ENCODE data around the gene CDH4.

The CDH4 gene

DNA sequence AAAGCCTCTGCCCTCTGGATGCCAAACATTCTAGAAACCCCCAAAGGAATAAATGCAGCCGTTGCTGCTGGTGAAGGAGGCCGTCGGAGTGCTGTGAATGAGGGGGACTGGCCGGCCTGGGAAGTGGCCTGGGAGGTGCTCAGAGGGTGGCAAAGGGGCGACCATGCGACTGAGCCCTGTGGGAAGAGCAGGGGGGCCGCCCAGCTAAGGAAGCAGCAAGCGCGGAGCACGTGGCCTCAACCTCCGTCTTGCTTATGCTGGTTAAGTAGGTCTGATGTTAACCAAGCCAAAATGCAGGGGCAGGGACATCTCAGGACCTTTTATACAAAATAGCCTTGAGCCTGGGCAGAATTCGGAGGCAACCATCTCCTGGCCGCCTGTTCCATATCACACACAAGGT is 432.1 kb downstream of the CDH4 start:
- DNase-seq: no peak

DNA sequence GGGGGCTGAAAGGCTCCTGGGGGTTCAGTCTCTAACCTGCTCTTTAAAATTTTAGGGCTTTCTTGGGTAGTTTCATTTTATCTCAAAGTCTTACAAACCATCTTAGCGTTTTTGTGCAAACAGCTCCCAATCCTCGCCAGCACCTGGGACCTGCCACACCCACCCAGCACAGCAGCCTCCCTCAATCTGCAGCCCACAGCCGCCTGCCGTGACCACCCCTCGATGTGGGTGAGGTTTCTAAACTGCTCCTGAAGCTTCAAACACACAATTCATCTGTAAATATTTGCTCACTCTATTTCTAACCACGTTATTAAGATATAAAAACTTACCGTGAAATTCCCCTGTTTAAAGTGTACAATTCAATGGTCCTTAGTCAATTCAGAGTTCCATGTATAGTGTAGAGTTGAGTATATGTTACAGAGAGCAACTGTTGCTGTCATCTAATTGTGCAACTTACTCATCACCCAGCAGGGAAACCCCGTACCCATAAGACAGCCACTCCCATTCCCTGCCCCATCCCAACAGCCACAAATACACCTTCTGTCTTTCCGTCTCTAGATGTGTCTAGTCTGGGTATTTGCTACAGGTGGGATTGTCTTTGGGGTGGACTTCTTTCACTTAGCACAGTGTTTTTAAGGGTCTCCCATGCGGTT is 432.6 kb downstream of the CDH4 start:
- no peak for DNase-seq

DNA sequence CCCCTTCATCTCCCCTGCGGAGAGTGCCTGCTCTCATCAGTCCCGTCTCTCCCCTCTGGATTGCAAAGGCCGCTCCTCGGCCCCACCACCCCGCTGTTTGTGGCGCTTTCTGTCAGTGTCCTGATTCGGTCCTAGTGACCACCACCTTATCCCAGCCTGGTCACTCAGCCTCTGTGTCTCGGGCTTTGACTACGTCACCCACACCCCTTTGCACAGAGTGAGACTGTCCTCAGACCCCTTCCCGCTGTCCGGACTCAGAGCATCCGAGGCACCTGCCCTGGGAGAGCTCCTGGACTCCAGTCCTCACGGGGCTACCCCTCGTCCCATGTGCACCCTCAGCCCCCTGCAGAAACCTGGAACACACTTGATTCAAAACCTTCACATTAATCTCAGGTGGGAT is 433.4 kb downstream of the CDH4 start:
- DNase-seq: no peak

DNA sequence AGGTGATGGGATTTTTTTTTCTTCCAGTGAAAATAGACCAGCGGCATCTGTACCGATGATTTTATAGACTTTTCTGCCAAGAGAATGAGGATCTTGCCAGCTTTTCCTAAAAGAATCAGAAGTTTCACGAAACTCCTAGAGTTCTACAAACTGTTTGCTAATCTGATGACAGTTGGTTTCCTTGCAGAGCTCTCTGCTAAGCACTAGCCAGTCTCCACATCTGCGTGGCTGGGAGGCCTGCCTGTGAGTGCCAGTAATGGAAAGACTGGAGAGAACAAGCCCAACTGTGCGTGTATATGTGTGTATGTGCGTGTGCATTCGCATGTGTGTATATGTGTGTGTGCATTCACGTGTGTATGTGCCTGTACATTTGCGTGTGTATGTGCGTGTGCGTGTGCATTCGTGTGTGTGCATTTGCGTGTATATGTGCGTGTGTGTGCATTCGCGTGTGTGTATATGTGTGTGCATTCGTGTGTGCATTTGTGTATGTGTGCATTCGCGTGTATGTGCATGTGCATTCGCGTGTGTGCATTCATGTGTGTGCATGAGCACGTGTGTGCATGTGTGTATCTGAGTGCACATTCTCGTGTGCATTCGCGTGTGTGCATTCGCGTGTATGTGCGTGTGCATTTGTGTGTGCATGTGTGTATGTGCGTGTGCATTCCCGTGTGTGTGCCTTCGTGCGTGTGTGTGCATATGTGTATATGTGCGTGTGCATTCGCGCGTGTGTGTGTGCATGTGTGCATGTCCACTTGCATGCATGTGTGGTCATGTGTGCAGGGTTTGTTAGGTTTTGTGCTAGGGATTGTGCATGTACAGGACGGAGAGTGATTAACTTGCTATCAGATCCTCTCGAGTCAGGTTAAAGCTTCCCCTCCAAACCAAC is 434.2 kb downstream of the CDH4 start:
- no peak for DNase-seq

DNA sequence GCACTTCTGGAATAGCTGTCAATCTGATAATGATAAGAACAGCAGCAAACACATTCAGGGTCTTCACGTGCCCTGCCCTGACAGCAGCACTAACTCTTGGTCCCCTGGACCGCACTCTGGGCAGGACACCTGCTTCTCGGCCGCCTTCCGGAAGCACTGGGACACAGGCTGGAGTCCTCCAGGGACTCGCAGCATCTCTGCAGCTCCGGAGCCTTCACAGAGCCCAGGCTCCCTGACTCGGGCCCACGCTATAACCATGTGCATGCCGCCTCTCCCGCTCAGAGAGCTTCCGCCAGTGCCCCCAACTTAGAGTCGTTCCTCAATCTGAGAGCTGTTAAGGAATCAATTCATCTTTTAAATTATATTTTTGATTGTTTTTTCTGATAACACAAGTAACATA is 436.4 kb downstream of the CDH4 start:
- DNase-seq: no peak

DNA sequence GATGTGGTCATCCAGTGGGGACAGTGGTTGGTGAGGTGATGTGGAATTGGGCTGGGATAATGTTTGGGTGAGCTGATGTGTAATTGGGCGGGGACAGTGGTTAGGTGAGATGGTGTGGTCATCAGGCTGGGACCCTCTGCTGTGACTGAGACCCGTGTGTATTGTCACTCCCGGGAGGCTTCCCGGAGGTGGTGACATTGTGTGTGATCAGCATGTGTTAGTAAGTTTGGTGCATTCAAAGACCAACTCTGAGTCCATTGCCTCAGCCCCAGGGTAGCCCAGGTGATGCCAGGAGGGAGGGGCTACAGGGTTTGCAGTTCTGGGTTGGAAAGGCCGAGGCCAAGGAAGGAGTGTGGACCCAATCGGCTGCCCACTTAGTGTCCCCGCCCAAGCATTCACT is 438.1 kb downstream of the CDH4 start:
- no peak for DNase-seq

DNA sequence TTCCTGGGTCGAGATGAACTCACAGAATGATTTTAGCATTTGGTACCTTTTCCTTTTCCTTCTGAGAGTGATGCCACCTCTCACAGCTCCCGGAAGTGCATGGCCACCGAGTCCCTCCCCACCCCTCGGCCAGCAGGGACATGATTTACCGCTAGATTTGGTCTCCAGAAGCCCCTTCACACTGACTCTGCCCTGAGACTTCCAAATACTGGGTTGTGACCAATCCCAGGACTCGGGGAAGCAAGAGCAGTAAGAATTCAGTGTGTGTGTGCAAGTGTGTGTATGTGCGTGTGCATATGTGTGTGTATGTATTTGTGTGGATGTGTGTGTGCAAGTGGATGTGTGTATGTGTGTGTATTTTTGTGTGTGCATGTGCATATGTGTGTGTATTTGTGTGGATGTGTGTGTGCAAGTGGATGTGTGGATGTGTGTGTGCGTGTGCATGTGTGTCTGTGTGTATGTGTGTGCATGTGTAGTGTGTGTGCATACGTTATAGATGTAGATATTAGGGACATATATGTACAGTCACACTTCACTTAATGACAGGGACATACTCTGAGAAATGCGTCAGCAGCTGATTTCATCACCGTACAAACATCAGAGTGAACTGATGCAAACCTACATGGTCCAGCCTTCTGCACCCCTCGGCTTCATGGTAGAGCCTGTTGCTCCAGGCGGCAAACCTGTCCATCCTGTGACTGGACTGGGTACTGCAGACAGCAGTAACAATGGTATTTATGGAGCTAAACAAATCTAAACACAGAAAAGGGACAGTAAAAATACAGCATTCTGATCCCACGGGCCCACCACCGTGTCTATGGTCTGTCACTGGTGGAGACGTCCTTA is 439.2 kb downstream of the CDH4 start:
- no peak for DNase-seq

DNA sequence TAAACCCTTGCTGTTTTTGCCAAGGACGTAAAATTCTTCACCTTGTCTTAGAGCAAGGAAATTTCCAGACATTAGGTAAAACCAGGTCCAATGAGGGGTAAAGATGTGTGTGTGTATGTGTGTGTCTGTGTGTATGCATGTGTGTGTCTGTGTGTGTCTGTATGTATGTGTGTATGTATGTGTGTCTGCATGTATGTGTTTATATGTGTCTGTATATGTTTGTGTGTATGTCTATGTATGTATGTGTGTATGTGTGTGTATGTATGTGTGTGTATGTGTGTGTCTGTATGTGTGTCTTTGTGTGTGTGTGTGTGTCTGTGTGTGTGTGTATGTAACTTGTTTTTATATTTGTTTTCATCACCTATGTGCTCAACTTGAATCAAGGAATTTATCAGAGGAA is 439.9 kb downstream of the CDH4 start:
- DNase-seq: no peak

DNA sequence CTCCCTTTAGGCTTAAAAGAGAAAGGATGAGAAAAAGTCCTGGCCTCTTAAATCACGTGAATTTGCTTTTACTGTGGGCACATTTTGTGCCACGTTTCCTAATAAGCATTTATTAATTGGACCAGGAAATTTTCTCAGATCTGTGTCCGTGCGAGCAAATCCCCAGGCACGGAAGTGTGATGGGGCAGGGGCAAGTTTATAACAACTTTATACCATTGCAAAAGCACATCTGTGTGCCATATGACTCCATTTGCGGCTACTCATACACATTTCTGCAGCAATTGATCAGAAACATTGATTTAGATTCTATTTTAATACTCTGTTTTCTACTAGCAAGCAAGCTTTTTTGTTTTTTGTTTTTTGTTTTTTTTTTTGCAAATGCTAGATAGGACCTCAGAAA is 440.4 kb downstream of the CDH4 start:
- DNase-seq: no peak

DNA sequence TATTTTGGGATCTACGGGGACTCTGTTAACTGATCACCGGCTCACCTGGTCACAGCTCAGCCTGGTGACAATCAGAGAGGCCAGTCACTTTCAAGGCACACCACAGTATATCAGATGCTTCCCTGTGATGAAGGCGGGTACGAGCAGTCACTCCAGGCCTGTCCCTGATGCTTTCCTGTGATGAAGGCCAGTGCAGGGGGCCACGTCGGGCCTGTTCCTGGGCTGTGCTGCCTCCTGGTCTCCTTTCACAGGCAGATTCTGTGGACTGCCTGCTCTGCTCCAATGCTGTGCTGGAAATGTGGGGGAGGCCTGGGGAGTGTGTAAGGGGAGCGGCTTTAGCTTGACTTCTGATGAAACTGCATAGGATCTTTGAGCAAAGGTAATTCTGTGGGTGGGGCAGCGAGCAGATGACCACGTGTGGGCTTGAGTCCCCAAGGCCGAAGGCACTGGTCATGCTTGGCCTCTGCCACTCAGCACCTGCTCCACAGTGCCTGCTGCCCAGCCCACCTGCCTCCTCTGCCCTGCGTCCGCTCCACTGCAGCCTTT is 441.1 kb downstream of the CDH4 start:
- DNase-seq: no peak

DNA sequence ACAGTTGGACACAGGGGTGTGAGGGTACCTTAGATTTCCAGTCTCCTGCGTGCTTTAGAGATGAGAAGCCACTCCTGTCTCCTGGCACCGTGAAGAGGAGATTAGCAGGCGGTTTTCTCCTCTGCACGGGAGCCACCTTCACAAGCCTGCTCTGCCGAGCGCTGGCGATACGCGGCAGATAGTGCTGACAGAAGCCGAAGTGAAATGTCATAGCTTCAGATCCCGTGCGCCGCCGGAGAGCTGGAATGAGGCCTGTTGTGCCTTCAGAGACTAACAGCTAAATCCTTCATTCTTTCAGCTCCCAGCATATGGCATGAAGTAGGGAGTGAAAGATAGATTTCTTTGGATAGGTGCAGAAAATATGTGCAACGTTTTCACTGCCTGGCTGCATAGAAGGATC is 442.6 kb downstream of the CDH4 start:
- no peak for DNase-seq

DNA sequence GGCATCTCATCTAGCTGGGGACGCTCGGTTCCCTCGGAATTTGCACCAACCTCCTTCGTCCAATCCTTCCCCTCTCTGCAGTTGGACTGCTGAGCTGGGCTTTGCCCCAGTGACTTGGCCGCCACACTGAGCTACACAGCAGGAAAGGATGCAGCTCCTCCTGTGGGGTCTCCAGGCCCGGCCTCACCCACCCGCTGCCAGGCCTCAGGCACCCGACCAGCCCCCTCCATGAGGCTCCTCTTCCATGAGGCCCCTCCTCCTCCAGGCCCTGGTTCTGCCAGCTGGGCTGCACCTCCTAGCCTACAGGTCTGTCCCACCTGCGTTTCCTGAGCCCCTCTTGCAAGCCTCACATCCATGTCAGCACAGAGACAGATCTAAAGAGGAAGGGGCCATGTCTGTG is 443.7 kb downstream of the CDH4 start:
- no peak for DNase-seq

DNA sequence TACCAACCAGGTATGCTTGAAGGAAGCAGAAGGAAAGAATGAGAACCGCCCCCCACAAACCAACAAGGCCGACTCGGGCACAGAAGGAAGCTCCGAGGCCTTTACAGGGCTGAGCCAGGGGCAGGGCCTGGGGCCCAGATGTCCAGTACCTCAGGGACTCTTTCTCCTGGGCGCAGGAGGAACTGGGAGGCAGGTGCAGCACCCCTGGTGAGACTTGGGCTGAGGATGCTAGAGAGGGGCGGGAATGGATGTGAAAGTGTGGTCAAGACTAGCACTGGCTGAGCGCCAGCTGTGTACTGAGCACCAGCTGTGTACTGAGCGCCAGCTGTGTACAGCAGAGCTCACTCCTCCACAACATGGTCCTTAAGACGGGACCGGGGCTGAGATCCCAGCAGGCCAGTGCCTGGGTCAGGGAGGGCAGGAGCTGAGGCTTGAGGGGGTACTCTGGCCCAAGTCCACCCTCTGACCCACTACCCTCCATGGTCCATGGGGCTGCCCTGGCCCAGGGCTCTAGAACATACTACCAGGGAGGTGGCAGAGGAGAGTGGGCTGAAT is 444.2 kb downstream of the CDH4 start:
- no peak for DNase-seq

DNA sequence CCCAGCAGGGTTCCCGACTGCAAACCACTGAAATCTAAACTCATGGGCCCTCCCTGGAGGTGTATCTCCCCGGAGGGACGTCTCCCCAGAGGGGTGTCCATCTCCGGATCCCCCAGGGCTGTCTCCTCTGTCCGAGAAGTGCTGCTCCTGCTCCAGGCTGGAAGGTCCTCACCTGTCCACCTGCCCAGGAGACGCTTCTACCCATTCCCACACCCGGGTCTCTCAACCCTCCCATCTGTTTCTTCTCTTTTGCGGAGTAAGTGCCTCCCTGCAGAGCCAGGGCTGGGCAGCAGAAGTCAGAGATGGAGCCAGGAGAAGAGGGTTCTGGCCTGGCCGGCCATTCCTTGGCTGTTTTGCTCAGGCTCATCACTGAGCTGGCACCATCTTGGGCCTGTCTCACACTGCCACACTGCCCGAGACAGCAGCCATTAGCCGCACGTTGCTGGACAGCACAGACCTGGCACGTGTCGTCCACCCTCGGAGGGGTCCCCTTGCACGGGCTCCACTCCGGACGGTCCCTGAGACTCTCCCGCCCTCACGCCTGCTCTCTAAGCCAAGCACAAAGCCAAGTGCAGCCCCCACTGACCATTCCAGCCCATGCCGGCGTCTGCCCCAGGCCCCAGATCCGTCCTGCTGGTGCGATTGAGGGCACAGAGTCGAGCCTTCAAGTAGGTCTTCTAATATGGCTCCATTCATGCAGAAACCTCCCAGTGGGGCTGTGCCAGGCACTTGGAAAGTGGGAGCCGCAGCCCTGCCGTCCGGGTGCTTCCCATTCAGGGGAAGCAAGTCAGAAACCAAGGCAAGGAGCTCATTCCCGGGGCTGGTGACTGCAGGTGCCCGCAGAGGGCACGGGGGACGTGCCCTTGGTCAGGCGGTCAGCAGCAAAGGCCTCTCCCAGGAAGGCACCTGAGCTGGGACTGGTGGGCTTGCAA is 445.9 kb downstream of the CDH4 start:
- no peak for DNase-seq

DNA sequence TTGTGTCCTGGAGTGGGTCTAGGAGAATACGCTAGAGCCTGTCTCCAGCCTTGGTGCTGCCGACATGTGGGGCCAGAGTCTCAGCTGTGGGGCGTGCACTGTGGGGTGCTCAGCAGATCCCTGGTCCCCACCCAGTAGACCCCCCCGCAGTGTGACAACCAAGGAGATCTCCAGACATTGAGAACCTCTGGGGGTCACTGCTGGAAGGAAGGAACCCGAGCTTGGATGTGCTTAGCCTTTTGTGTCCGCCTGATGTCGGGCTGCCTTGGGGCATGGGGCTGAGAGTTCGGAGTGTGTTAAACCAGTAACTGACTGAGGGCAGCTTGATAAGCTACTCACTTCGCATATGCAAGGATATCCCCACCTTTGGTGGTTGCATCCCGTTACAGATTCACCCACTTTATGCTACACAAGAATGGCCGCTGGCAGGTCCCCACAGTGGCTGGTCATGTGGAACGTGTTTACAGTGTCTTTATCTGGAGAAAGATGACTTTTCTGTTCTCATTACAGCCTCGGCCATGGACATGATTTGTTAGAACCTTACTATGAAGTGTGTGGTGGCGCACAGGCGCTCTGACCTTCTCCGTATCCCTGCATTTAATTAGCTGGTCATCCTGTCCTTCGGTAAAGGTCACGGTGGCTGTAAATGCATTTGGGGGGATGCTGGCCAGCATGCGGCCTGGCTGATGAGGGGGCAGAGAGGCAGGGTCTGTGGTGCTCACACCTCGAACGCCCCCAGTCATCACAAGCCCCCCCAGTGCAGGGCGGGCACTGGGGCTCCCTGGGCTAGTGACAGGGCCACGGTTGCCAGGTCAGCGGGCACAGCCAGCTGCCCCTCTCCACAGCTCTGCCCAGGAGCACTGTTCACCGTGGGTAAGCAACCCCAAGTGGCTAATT is 446.8 kb downstream of the CDH4 start:
- no peak for DNase-seq

DNA sequence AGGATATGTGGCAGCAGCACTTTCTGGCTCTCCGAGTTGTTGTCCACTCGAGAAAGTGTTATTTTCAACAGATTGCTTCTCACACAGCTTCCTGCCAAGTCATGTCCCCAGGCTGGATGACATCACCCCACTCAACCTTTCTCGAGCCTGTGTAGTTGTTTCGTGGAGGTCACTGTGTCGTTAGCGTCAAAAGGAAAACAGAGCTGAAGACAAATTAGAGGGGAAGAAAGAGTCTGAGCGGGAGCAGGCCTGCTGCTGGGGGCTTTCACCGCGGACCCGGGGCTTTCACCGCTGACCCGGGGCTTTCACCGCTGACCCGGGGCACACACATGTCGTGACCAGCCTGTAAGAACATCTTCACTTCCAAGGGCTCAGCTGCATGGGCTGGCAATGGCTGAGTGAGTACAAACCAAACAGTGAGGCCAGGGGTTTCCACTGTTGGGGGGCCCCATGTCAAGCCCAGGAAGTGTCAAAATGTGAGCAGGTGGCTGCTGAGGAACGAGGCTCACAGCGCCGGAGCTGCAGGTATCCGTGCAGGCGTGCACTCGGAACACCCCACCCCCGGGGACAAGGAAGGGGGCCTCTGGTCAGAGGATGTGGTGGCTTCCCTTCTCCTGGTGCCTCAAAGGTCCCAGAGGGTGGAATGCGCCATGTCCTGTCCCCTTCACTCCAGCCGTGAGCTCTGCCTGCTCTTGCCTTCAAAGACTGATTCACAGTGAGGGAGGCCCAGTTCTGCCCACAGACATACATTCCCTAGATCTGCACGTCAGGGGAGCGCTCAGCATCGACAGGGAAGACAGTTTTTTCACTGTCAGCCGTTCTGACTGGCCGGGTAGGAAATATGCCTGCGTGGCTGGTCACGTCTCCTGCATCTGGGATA is 447.7 kb downstream of the CDH4 start:
- no peak for DNase-seq

DNA sequence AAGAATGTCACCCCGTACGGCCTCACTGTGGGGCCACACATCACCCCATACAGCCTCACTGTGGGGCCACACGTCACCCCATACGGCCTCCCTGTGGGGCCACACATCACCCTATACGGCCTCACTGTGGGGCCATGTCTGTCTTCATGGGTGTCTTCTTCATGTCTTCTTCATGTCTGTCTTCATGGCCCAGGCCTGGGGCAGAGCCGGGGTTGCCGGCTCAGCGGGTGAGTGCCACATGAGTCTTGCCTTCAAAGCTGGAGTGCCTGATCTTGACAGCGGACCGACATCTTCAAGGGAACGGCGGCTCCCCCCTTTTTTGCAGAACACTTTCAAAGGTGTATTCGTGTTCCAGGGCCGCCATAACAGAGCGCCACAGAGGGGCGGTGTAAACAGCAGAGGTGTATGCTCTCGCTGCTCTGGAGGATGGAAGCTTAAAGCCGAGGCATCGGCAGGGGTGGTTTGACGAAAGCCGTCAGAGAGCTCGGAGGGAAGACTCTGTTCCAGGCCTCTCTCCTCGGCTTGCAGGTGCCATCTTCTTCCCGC is 448.6 kb downstream of the CDH4 start:
- DNase-seq: no peak

DNA sequence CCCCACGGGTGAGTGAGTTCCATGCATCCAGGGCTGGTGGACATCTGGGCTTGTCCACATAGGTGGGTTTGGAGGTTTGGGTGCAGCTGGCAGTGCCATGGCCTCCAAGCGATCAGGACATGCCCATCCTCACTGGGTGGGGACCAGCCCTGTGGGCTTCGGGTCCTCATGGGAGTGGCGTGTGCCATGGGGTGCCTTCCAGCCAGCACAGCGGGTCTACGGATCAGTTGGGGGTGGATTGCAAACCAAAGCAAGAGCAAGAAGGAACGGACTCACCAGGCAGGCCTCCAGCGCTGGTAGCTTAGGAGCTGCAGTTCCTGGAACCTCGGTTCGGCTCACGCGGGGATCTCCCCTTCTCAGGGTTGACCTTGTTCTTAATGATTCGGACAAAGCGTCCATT is 449.3 kb downstream of the CDH4 start:
- DNase-seq: no peak

DNA sequence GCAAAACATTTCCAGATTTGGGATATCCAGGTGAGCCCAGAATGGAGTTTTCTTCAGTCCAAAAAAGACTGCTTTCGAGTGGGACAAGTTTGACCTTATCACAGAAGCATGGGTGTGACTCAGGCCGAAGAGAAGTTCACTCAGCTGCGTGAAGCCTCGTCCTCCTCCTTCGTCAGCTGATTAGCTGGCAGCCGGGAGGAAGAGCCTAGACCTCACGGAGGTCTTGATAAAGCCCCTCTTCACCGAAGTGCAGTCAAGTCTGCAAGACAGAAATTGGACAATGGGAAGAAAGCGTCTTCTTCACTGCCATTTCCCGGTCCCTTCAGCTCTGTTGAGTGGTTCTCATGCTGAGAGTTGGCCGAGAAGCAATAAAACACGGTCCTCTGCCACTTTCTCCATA is 449.7 kb downstream of the CDH4 start:
- DNase-seq: no peak

DNA sequence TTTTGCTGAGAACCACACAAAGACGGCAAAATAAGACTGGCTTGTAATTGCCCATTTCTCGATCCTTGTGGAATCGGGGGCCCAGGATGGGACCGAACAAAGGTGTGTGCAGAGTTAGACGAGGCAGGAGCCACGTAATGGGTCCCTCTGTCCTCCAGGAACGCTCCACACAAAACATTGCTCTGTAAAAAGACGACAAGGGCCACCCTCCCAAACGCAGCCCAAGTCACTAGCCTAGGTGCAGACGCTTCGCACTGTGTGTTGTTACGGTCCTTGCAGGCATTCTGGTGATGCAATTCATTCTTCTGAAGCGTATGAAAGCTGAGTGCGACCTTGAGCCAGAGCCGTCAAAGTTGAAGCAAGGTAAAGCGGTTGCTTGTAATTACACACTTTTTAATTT is 450.2 kb downstream of the CDH4 start:
- DNase-seq: no peak
